PC-3 (cell line): Measurements from ENCODE around the gene UBR2. TPM values are rescaled to one million over a fixed set of nuclear protein-coding genes. Genes with fewer than 3 reads are reported as not detected.
A peak's percentile ranks its signal among the peaks of the same experiment; 100 is the strongest.
"Not testable (repeated sequence)": the region's sequence is repeated elsewhere in the genome, so short reads cannot be mapped to it uniquely, and the experiment has no call there.

ENCODE experiments used
- ATAC-seq: fragments of 200-7000 bp; cut with Tn5 transposase; 2 replicates; pipeline ENCODE4 v1.9.1; 2020; ENCODE audit warnings: mild to moderate bottlenecking, moderate library complexity
- BruUV-seq: library from RNA; stranded (reverse); fragments of 400-500 nt; replicated peaks from 2 replicates; lab custom pipeline; 2021; lab: Mats Ljungman, UMichigan
- CTCF ChIA-PET: fragments of 300-600 bp; sonication (Branson Sonifier 250); formaldehyde crosslinking; loops from one replicate; lab custom pipeline; 2022; ENCODE audit warnings: antibody characterized with exemption; lab: Charles Lee
- POLR2A ChIA-PET: fragments of 300-600 bp; sonication (Branson Sonifier 250); formaldehyde crosslinking; loops from one replicate; lab custom pipeline; 2022; ENCODE audit warnings: antibody characterized with exemption; ENCODE audit not compliant: unreplicated experiment; lab: Charles Lee
- DNase-seq: peaks from one replicate; pipeline ENCODE4 v3.0.0-alpha.2; 2015
- H2AFZ ChIP-seq: fragments of 300-600 bp; sonication (generic); 2 replicates; pipeline ENCODE4 v1.6.0; 2016; ENCODE audit warnings: antibody characterized with exemption, low read length
- H3F3A ChIP-seq: fragments of 300-600 bp; sonication (generic); one replicate; pipeline ENCODE4 v1.6.0; 2017; ENCODE audit warnings: antibody characterized with exemption, low read length, control low read depth, mild to moderate bottlenecking; ENCODE audit not compliant: unreplicated experiment
- H3K27ac ChIP-seq: fragments of 300-600 bp; sonication (generic); 2 replicates; pipeline ENCODE4 v1.5.1; 2016; ENCODE audit warnings: mild to moderate bottlenecking, low read length
- H3K27me3 ChIP-seq: fragments of 300-600 bp; sonication (generic); 2 replicates; pipeline ENCODE4 v1.6.1; 2016; ENCODE audit warnings: low read length, mixed read lengths
- H3K36me3 ChIP-seq: fragments of 300-600 bp; sonication (generic); 2 replicates; pipeline ENCODE4 v1.6.1; 2016; ENCODE audit warnings: low read depth, mixed run types, low read length, mixed read lengths
- H3K4me1 ChIP-seq: fragments of 300-600 bp; sonication (generic); 2 replicates; pipeline ENCODE4 v1.5.1; 2016; ENCODE audit warnings: low read length; ENCODE audit not compliant: insufficient read depth
- H3K4me2 ChIP-seq: fragments of 300-600 bp; sonication (generic); 2 replicates; pipeline ENCODE4 v1.6.0; 2016; ENCODE audit warnings: low read length
- H3K4me3 ChIP-seq: fragments of 300-600 bp; sonication (generic); 2 replicates; pipeline ENCODE4 v1.5.1; 2016; ENCODE audit warnings: mild to moderate bottlenecking, low read length, mixed read lengths
- H3K79me2 ChIP-seq: fragments of 300-600 bp; sonication (generic); 2 replicates; pipeline ENCODE4 v1.6.1; 2017; ENCODE audit warnings: low read length, mixed read lengths
- H3K9ac ChIP-seq: fragments of 300-600 bp; sonication (generic); 2 replicates; pipeline ENCODE4 v1.6.0; 2016; ENCODE audit warnings: mild to moderate bottlenecking, low read length
- H3K9me2 ChIP-seq: fragments of 300-600 bp; sonication (generic); replicated peaks from 2 replicates; pipeline ENCODE4 v1.6.1; 2016; ENCODE audit warnings: mixed run types, low read length, mixed read lengths
- H3K9me3 ChIP-seq: fragments of 300-600 bp; sonication (generic); 2 replicates; pipeline ENCODE4 v1.6.1; 2016; ENCODE audit warnings: low read length, mixed read lengths
- H4K20me1 ChIP-seq: fragments of 300-600 bp; sonication (generic); 2 replicates; pipeline ENCODE4 v1.6.1; 2016; ENCODE audit warnings: low read length, mixed read lengths
- EZH2 ChIP-seq: fragments of 300-600 bp; sonication (generic); IDR thresholded peaks from one replicate; pipeline ENCODE4 v1.6.1; 2017; ENCODE audit warnings: antibody characterized with exemption, mild to moderate bottlenecking, low read length; ENCODE audit not compliant: unreplicated experiment
- EZH2phosphoT487 ChIP-seq: fragments of 300-600 bp; sonication (generic); IDR thresholded peaks from 2 replicates; pipeline ENCODE4 v1.6.1; 2018; ENCODE audit warnings: mild to moderate bottlenecking, antibody characterized with exemption, low read length, borderline replicate concordance
- intact Hi-C: fragments of 100-400 bp; cut with micrococcal nuclease; formaldehyde crosslinking; loops from 2 replicates; pipeline ENCODE4 v1.9.0; 2023
- total RNA-seq: library from RNA; depleted of rRNA; stranded (reverse); fragments of >200 nt; gene quantifications from 2 replicates; pipeline ENCODE4 v1.2.3, GENCODE V29; 2014
- TF ChIP-seq, protein P1 (sequence below): fragments of 300-600 bp; sonication (generic); conservative IDR thresholded peaks from 2 replicates; pipeline ENCODE4 v1.5.1; 2017; ENCODE audit warnings: antibody characterized with exemption, low read depth, mild to moderate bottlenecking, low read length

Gene UBR2
- total RNA-seq, 1 experiment from 2014 or later, result 19.6 TPM

DNA sequence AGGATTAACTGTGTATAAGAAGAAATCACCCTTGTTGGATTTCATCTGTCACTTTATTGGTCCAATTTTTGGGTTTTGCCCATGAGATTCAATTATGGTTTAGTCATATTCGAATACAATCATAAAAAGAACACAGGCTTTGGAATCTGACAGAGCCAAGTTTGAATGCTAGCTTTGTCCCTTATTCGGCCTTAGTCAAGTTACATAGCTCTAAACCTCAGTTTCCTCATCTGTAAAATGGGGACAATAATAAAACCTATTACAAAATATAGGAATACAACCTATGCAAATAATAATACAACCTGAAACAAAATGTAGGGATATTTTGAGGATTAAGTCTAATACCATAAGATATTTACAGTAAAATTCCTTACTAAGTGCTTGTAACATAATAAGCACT is 100.9 kb downstream of the UBR2 start:
- intact Hi-C loops, result no loop called here
- no peaks in the 10 kb centered on the region for H3K9me2 ChIP-seq
- no peak for DNase-seq
- ATAC-seq, result no peak
- H3K4me1 ChIP-seq, result no peaks in the 10 kb centered on the region
- ChIA-PET POLR2A (no interaction called here), CTCF (no interaction called here)
- BruUV-seq, result no TSS peak
- TF ChIP-seq EZH2 (no peak), EZH2phosphoT487 (no peak)
- TF ChIP-seq, protein P1, sequence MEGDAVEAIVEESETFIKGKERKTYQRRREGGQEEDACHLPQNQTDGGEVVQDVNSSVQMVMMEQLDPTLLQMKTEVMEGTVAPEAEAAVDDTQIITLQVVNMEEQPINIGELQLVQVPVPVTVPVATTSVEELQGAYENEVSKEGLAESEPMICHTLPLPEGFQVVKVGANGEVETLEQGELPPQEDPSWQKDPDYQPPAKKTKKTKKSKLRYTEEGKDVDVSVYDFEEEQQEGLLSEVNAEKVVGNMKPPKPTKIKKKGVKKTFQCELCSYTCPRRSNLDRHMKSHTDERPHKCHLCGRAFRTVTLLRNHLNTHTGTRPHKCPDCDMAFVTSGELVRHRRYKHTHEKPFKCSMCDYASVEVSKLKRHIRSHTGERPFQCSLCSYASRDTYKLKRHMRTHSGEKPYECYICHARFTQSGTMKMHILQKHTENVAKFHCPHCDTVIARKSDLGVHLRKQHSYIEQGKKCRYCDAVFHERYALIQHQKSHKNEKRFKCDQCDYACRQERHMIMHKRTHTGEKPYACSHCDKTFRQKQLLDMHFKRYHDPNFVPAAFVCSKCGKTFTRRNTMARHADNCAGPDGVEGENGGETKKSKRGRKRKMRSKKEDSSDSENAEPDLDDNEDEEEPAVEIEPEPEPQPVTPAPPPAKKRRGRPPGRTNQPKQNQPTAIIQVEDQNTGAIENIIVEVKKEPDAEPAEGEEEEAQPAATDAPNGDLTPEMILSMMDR, result no peak
- H3K9me3 ChIP-seq, result no peaks in the 10 kb centered on the region
- H3F3A ChIP-seq, result no peaks in the 10 kb centered on the region
- H3K27ac ChIP-seq, result no peak overlapping the region
- H3K4me3 ChIP-seq, result no peak overlapping the region
- no peaks in the 10 kb centered on the region for H3K27me3 ChIP-seq
- H3K79me2 ChIP-seq, result no peaks in the 10 kb centered on the region
- no peaks in the 10 kb centered on the region for H4K20me1 ChIP-seq
- H2AFZ ChIP-seq, result no peak overlapping the region
- no peak overlapping the region for H3K9ac ChIP-seq
- H3K4me2 ChIP-seq, result no peak overlapping the region
- peaks cover 54% of the 10 kb centered on the region for H3K36me3 ChIP-seq

DNA sequence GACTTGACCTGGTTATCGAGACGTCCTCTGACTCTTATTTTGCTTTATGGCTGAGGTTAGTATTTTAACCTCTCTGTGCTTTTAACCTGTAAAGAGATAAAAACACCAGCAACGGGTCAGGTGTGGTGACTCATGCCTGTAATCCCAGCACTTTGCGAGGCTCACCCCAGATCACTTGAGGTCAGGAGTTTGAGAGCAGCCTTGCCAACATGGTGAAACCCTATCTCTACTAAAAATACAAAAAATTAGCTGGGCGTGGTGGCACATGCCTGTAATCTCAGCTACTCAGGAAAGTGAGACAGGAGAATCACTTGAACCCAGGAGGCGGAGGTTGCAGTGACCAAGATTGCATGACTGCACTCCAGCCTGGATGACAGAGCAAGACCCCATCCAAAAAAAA is 110.5 kb downstream of the UBR2 start:
- H3K9me2 ChIP-seq, BruUV-seq, POLR2A ChIA-PET, H3K9me3 ChIP-seq, H3K4me3 ChIP-seq, CTCF ChIA-PET, H3K27ac ChIP-seq, H4K20me1 ChIP-seq, H3F3A ChIP-seq, H3K9ac ChIP-seq, H3K27me3 ChIP-seq, intact Hi-C loops, H2AFZ ChIP-seq, DNase-seq, H3K4me2 ChIP-seq, H3K4me1 ChIP-seq, H3K79me2 ChIP-seq: not testable (repeated sequence)
- peaks cover 54% of the 10 kb centered on the region for H3K36me3 ChIP-seq
- ATAC-seq, result peak; percentile 29; the same call in 1 of the 2 replicates

DNA sequence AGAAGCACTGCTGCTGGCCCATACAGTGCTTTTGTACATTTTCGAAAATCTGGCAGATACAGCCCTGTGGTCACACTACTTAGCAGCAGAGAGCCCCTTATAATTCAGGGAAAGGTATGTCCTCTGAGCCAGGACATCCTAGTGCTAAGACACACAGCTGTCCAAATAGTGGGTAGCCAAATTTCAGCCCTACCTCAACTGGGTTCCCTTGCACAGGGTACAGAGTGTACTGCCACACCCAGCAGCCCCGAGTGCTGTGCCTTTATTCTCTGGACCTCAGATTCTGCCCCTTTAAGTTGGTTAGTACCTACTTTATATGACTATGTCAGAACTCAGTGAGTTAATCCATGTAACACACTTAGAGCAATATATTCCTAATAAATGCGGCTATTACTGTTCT is 111.0 kb downstream of the UBR2 start:
- Histone ChIP-seq H3K9me2 (no peaks in the 10 kb centered on the region), H3K4me1 (peaks cover 5% of the 10 kb centered on the region; the same call in 1 of the 2 replicates), H3K27ac (no peak overlapping the region), H4K20me1 (no peaks in the 10 kb centered on the region), H3K27me3 (no peaks in the 10 kb centered on the region), H3K4me2 (no peak overlapping the region), H3K36me3 (peaks cover 54% of the 10 kb centered on the region), H2AFZ (no peak overlapping the region), H3K9ac (no peak overlapping the region), H3K79me2 (no peaks in the 10 kb centered on the region), H3K9me3 (no peaks in the 10 kb centered on the region), H3F3A (no peaks in the 10 kb centered on the region), H3K4me3 (no peak overlapping the region)
- ATAC-seq (no peak), DNase-seq (no peak)
- TF ChIP-seq, protein P1, result no peak
- POLR2A ChIA-PET, result no interaction called here
- no TSS peak for BruUV-seq
- intact Hi-C loops, result no loop called here
- CTCF ChIA-PET, result no interaction called here
